ENCODE data around the gene GOLGA6L9. TPM values are rescaled to one million over a fixed set of nuclear protein-coding genes. Genes with fewer than 3 reads are reported as not detected.
"Not testable (repeated sequence)": the region's sequence is repeated elsewhere in the genome, so short reads cannot be mapped to it uniquely, and the experiment has no call there.

Gene GOLGA6L9
- total RNA-seq (1 to 10 TPM; 2.9 to 5.4 (median 4.4) TPM), total RNA-seq (1.3 to 6.7 (median 3.0) reads per million in 29 experiments)
- total RNA-seq (2013): 2.2 TPM

- H3K27ac Mint-ChIP-seq; H3K27me3 ChIP-seq (replicated peaks in 1 of 2; ENCODE audit: control insufficient read depth in 2 of 2, extremely low read depth in 1 of 2, insufficient read depth in 2 of 2, low read length in 1 of 2); ATAC-seq (replicated peaks in 1 of 4); POLR2A ChIA-PET; CTCF ChIA-PET; H3K27ac ChIP-seq (ENCODE audit: low read length); H3K9me3 Mint-ChIP-seq; H3K4me1 ChIP-seq (ENCODE audit: control insufficient read depth in 1 of 2, extremely low read depth in 1 of 2, insufficient read depth in 2 of 2, low read length in 2 of 2); H3K4me1 Mint-ChIP-seq; H3K27me3 Mint-ChIP-seq; H3K9me3 ChIP-seq; H3K36me3 ChIP-seq (ENCODE audit: control insufficient read depth in 2 of 2, extremely low read depth in 1 of 2, insufficient read depth in 1 of 2, low read length in 1 of 2); H3K4me3 Mint-ChIP-seq; H3K36me3 Mint-ChIP-seq; H3K4me3 ChIP-seq (ENCODE audit: control insufficient read depth in 1 of 2, extremely low read depth in 1 of 2, low read length in 1 of 2): not testable (repeated sequence)
- DNase-seq: peak in 1 of 35 experiments; percentile 0
- WGBS (ENCODE audit: insufficient coverage): no CpG with 5 or more reads among the region's 9 CpGs
Observed at GRCh38 chr15:82429693-82430092, at the start of gene GOLGA6L9. GOLGA6L9 (plus strand) TSS chr15:82429816; CDS start chr15:82430080, 264 bp downstream.

GRCh38 chr15:82381330-82381955, 48.2 kb upstream of the GOLGA6L9 start:
- POLR2A ChIA-PET; H3K27ac Mint-ChIP-seq; H3K4me3 ChIP-seq (ENCODE audit: control insufficient read depth in 1 of 2, extremely low read depth in 1 of 2, low read length in 1 of 2); H3K4me1 ChIP-seq (ENCODE audit: control insufficient read depth in 1 of 2, extremely low read depth in 1 of 2, insufficient read depth in 2 of 2, low read length in 2 of 2); H3K9me3 Mint-ChIP-seq; H3K36me3 ChIP-seq (ENCODE audit: control insufficient read depth in 2 of 2, extremely low read depth in 1 of 2, insufficient read depth in 1 of 2, low read length in 1 of 2); H3K27ac ChIP-seq (ENCODE audit: low read length); H3K36me3 Mint-ChIP-seq; DNase-seq; H3K27me3 ChIP-seq (replicated peaks in 1 of 2; ENCODE audit: control insufficient read depth in 2 of 2, extremely low read depth in 1 of 2, insufficient read depth in 2 of 2, low read length in 1 of 2); H3K9me3 ChIP-seq; H3K27me3 Mint-ChIP-seq; H3K4me3 Mint-ChIP-seq; ATAC-seq (replicated peaks in 1 of 4): not testable (repeated sequence)
- peaks cover 0 to 11% (median 0%) of the 10 kb centered on the region in 3 donors for H3K4me1 Mint-ChIP-seq
- 90% methylated on average over 3 of the region's 11 CpGs for WGBS (ENCODE audit: insufficient coverage)
- CTCF ChIA-PET: interaction anchor here in 1 of 2 donors (0.6 kb wide), 1 partner anchor 101 kb away, joined by 5 read pairs; no protein-coding TSS in a partner anchor

- H3K27ac ChIP-seq (ENCODE audit: low read length); H3K27me3 ChIP-seq (replicated peaks in 1 of 2; ENCODE audit: control insufficient read depth in 2 of 2, extremely low read depth in 1 of 2, insufficient read depth in 2 of 2, low read length in 1 of 2); DNase-seq; H3K27me3 Mint-ChIP-seq; POLR2A ChIA-PET; H3K9me3 ChIP-seq; H3K4me3 ChIP-seq (ENCODE audit: control insufficient read depth in 1 of 2, extremely low read depth in 1 of 2, low read length in 1 of 2); H3K36me3 Mint-ChIP-seq; CTCF ChIA-PET; H3K9me3 Mint-ChIP-seq; H3K4me1 ChIP-seq (ENCODE audit: control insufficient read depth in 1 of 2, extremely low read depth in 1 of 2, insufficient read depth in 2 of 2, low read length in 2 of 2); H3K27ac Mint-ChIP-seq; H3K4me3 Mint-ChIP-seq; H3K36me3 ChIP-seq (ENCODE audit: control insufficient read depth in 2 of 2, extremely low read depth in 1 of 2, insufficient read depth in 1 of 2, low read length in 1 of 2); ATAC-seq (replicated peaks in 1 of 4): not testable (repeated sequence)
- H3K4me1 Mint-ChIP-seq: peaks cover 7 to 21% (median 8%) of the 10 kb centered on the region in 3 donors
Observed at GRCh38 chr15:82387209-82387608, 42.4 kb upstream of the GOLGA6L9 start.

GRCh38 chr15:82390152-82390551, 39.5 kb upstream of the GOLGA6L9 start:
- DNase-seq; H3K9me3 Mint-ChIP-seq; ATAC-seq (replicated peaks in 1 of 4); H3K4me1 ChIP-seq (ENCODE audit: control insufficient read depth in 1 of 2, extremely low read depth in 1 of 2, insufficient read depth in 2 of 2, low read length in 2 of 2); POLR2A ChIA-PET; H3K27me3 Mint-ChIP-seq; H3K27me3 ChIP-seq (replicated peaks in 1 of 2; ENCODE audit: control insufficient read depth in 2 of 2, extremely low read depth in 1 of 2, insufficient read depth in 2 of 2, low read length in 1 of 2); H3K27ac Mint-ChIP-seq; H3K27ac ChIP-seq (ENCODE audit: low read length); CTCF ChIA-PET; H3K4me3 ChIP-seq (ENCODE audit: control insufficient read depth in 1 of 2, extremely low read depth in 1 of 2, low read length in 1 of 2); H3K36me3 ChIP-seq (ENCODE audit: control insufficient read depth in 2 of 2, extremely low read depth in 1 of 2, insufficient read depth in 1 of 2, low read length in 1 of 2); H3K4me3 Mint-ChIP-seq; H3K9me3 ChIP-seq: not testable (repeated sequence)
- no CpG with 5 or more reads among the region's 3 CpGs for WGBS (ENCODE audit: insufficient coverage)
- Mint-ChIP-seq H3K36me3 (peaks cover 13% of the 10 kb centered on the region), H3K4me1 (peaks cover 8 to 21% (median 8%) of the 10 kb centered on the region in 3 donors)

- DNase-seq; ATAC-seq (replicated peaks in 1 of 4); H3K27ac Mint-ChIP-seq; H3K27ac ChIP-seq (ENCODE audit: low read length); H3K9me3 ChIP-seq; H3K27me3 Mint-ChIP-seq; H3K36me3 ChIP-seq (ENCODE audit: control insufficient read depth in 2 of 2, extremely low read depth in 1 of 2, insufficient read depth in 1 of 2, low read length in 1 of 2); H3K27me3 ChIP-seq (replicated peaks in 1 of 2; ENCODE audit: control insufficient read depth in 2 of 2, extremely low read depth in 1 of 2, insufficient read depth in 2 of 2, low read length in 1 of 2); H3K4me3 ChIP-seq (ENCODE audit: control insufficient read depth in 1 of 2, extremely low read depth in 1 of 2, low read length in 1 of 2); H3K9me3 Mint-ChIP-seq; POLR2A ChIA-PET; H3K4me3 Mint-ChIP-seq; H3K4me1 ChIP-seq (ENCODE audit: control insufficient read depth in 1 of 2, extremely low read depth in 1 of 2, insufficient read depth in 2 of 2, low read length in 2 of 2); CTCF ChIA-PET: not testable (repeated sequence)
- H3K36me3 Mint-ChIP-seq: peaks cover 13% of the 10 kb centered on the region
- H3K4me1 Mint-ChIP-seq: peaks cover 8 to 21% (median 8%) of the 10 kb centered on the region in 3 donors
- WGBS (ENCODE audit: insufficient coverage): no CpG with 5 or more reads among the region's 1 CpG
Observed at GRCh38 chr15:82392077-82392476, 37.5 kb upstream of the GOLGA6L9 start.

GRCh38 chr15:82393671-82394070, 35.9 kb upstream of the GOLGA6L9 start:
- no peaks in the 10 kb centered on the region for H3K27me3 ChIP-seq (replicated peaks in 1 of 2; ENCODE audit: control insufficient read depth in 2 of 2, extremely low read depth in 1 of 2, insufficient read depth in 2 of 2, low read length in 1 of 2)
- H3K4me1 ChIP-seq (ENCODE audit: control insufficient read depth in 1 of 2, extremely low read depth in 1 of 2, insufficient read depth in 2 of 2, low read length in 2 of 2): no peaks in the 10 kb centered on the region
- Mint-ChIP-seq H3K9me3 (no peaks in the 10 kb centered on the region), H3K27ac (no peak overlapping the region), H3K4me3 (no peak overlapping the region), H3K27me3 (no peaks in the 10 kb centered on the region), H3K36me3 (peaks cover 13% of the 10 kb centered on the region), H3K4me1 (peaks cover 9 to 17% (median 11%) of the 10 kb centered on the region in 3 donors)
- ChIA-PET POLR2A (no interaction called here), CTCF (no interaction called here)
- no peaks in the 10 kb centered on the region for H3K9me3 ChIP-seq
- H3K36me3 ChIP-seq (ENCODE audit: control insufficient read depth in 2 of 2, extremely low read depth in 1 of 2, insufficient read depth in 1 of 2, low read length in 1 of 2): no peaks in the 10 kb centered on the region
- no peak overlapping the region for H3K27ac ChIP-seq (ENCODE audit: low read length)
- WGBS (ENCODE audit: insufficient coverage): 93% methylated on average over 3 of the region's 4 CpGs
- ATAC-seq (replicated peaks in 1 of 4): no peak
- DNase-seq: no peak
- no peak overlapping the region for H3K4me3 ChIP-seq (ENCODE audit: control insufficient read depth in 1 of 2, extremely low read depth in 1 of 2, low read length in 1 of 2)

GRCh38 chr15:82395788-82396187, 33.8 kb upstream of the GOLGA6L9 start:
- H3K27ac Mint-ChIP-seq; H3K27me3 ChIP-seq (replicated peaks in 1 of 2; ENCODE audit: control insufficient read depth in 2 of 2, extremely low read depth in 1 of 2, insufficient read depth in 2 of 2, low read length in 1 of 2); H3K4me3 ChIP-seq (ENCODE audit: control insufficient read depth in 1 of 2, extremely low read depth in 1 of 2, low read length in 1 of 2); H3K27ac ChIP-seq (ENCODE audit: low read length); DNase-seq; H3K9me3 Mint-ChIP-seq; CTCF ChIA-PET; H3K36me3 ChIP-seq (ENCODE audit: control insufficient read depth in 2 of 2, extremely low read depth in 1 of 2, insufficient read depth in 1 of 2, low read length in 1 of 2); POLR2A ChIA-PET; H3K9me3 ChIP-seq; H3K4me3 Mint-ChIP-seq; H3K27me3 Mint-ChIP-seq; H3K4me1 ChIP-seq (ENCODE audit: control insufficient read depth in 1 of 2, extremely low read depth in 1 of 2, insufficient read depth in 2 of 2, low read length in 2 of 2); ATAC-seq (replicated peaks in 1 of 4): not testable (repeated sequence)
- peaks cover 12 to 18% (median 14%) of the 10 kb centered on the region in 3 donors for H3K4me1 Mint-ChIP-seq
- no CpG with 5 or more reads among the region's 4 CpGs for WGBS (ENCODE audit: insufficient coverage)
- H3K36me3 Mint-ChIP-seq: peaks cover 11% of the 10 kb centered on the region
